Keratinocyte (primary cell): ENCODE measurements around the gene CACNA1F. TPM values are rescaled to one million over a fixed set of nuclear protein-coding genes. Genes with fewer than 3 reads are reported as not detected.
"Not testable (repeated sequence)": the region's sequence is repeated elsewhere in the genome, so short reads cannot be mapped to it uniquely, and the experiment has no call there.

Source experiments
- DNase-seq: peaks from one replicate; pipeline ENCODE4 v3.0.0-alpha.2; 2011; ENCODE audit warnings: low read depth, missing footprints, low spot score
- FAIRE-seq: peaks from 2 replicates; lab custom pipeline; 2011; peaks lifted over from hg19 to GRCh38; lab: Jason Lieb, UNC
- H2AFZ ChIP-seq: 2 replicates; pipeline ENCODE4 v1.6.0; 2012; ENCODE audit warnings: low read length, control low read depth, inconsistent platforms; ENCODE audit not compliant: control insufficient read depth
- H3K27ac ChIP-seq: 2 replicates; pipeline ENCODE4 v1.5.1; 2011; ENCODE audit warnings: low read length; ENCODE audit not compliant: control insufficient read depth, insufficient read depth
- H3K27me3 ChIP-seq: 3 replicates; pipeline ENCODE4 v1.6.0; 2011; ENCODE audit warnings: low read length; ENCODE audit not compliant: control insufficient read depth, insufficient read depth; ENCODE audit errors: extremely low read depth
- H3K36me3 ChIP-seq, 2 experiments: 2 replicates in 1 of 2; 3 replicates in 1 of 2; pipeline ENCODE4 v1.5.1; 2011; ENCODE audit warnings: low read length in 2 of 2, mild to moderate bottlenecking in 1 of 2; ENCODE audit not compliant: control insufficient read depth in 2 of 2, insufficient read depth in 2 of 2; ENCODE audit errors: extremely low read depth in 1 of 2
- H3K4me1 ChIP-seq: 3 replicates; pipeline ENCODE4 v1.5.1; 2011; ENCODE audit warnings: low read length; ENCODE audit not compliant: control insufficient read depth, insufficient read depth; ENCODE audit errors: extremely low read depth
- H3K4me2 ChIP-seq: 3 replicates; pipeline ENCODE4 v1.6.0; 2011; ENCODE audit warnings: low read depth, low read length; ENCODE audit not compliant: control insufficient read depth, insufficient read depth; ENCODE audit errors: extremely low read depth
- H3K4me3 ChIP-seq, 3 experiments: fragments of 200-600 bp in 1 of 3; sonication (generic) in 1 of 3; 2 replicates in 2 of 3; 3 replicates in 1 of 3; pipeline ENCODE4 v1.5.1; 2011 to 2016; ENCODE audit warnings: low read length in 3 of 3, mild to moderate bottlenecking in 3 of 3, control low read depth in 2 of 3, inconsistent platforms in 1 of 3, low read depth in 1 of 3, mixed read lengths in 1 of 3, mixed run types in 1 of 3, moderate library complexity in 1 of 3; ENCODE audit not compliant: control insufficient read depth in 2 of 3, insufficient read depth in 2 of 3; ENCODE audit errors: extremely low read depth in 1 of 3
- H3K79me2 ChIP-seq: 2 replicates; pipeline ENCODE4 v1.6.0; 2012; ENCODE audit warnings: low read length; ENCODE audit not compliant: control insufficient read depth, insufficient read depth
- H3K9ac ChIP-seq: 3 replicates; pipeline ENCODE4 v1.6.0; 2011; ENCODE audit warnings: low read length; ENCODE audit not compliant: control insufficient read depth, insufficient read depth; ENCODE audit errors: extremely low read depth
- H3K9me1 ChIP-seq: 3 replicates; pipeline ENCODE4 v1.6.0; 2011; ENCODE audit warnings: low read length; ENCODE audit not compliant: control insufficient read depth, insufficient read depth; ENCODE audit errors: extremely low read depth
- H3K9me3 ChIP-seq: 2 replicates; pipeline ENCODE4 v1.5.1; 2012; ENCODE audit warnings: low read depth, low read length; ENCODE audit not compliant: control insufficient read depth
- H4K20me1 ChIP-seq: 3 replicates; pipeline ENCODE4 v1.6.0; 2011; ENCODE audit warnings: low read length; ENCODE audit not compliant: control insufficient read depth, insufficient read depth; ENCODE audit errors: extremely low read depth
- CTCF ChIP-seq, 3 experiments: IDR thresholded peaks in 1 of 3; conservative IDR thresholded peaks in 1 of 3; optimal IDR thresholded peaks in 1 of 3; 2 replicates in 2 of 3; 3 replicates in 1 of 3; pipeline versions ENCODE3 to v1.5.1; 2011; ENCODE audit warnings: low read length in 3 of 3, mild to moderate bottlenecking in 3 of 3, moderate library complexity in 2 of 3, control low read depth in 1 of 3, inconsistent platforms in 1 of 3; ENCODE audit not compliant: insufficient read depth in 2 of 3; ENCODE audit errors: extremely low read depth in 1 of 3
- EZH2 ChIP-seq: IDR thresholded peaks from one replicate; pipeline ENCODE4 v1.6.1; 2012; ENCODE audit warnings: inconsistent platforms, mild to moderate bottlenecking, low read length, moderate library complexity
- dilution Hi-C: fragments of 300-500 bp; cut with MboI; formaldehyde crosslinking; loops from one replicate; pipeline ENCODE4 v1.7.0; 2020; ENCODE audit warnings: low sequenced_read_pairs; ENCODE audit not compliant: extremely low pct_ligation_motif_present
- polyA plus RNA-seq, 5 experiments: library from polyadenylated mRNA; depleted of rRNA in 3 of 5; stranded (reverse) in 3 of 5; stranded (forward) in 1 of 5; unstranded in 1 of 5; fragments of >200 nt; gene quantifications; 1 replicate in 1 of 5; 2 replicates in 3 of 5; 3 replicates in 1 of 5; pipeline versions ENCODE4 v1.2.1 to v1.2.3, GENCODE V29; 2011 to 2012; ENCODE audit warnings: missing spikeins in 2 of 5, low read depth in 1 of 5, low replicate concordance in 1 of 5

The CACNA1F gene
- polyA plus RNA-seq, 1 donor (not counting 4 experiments of a cell fraction or from before 2014, with no cell fraction given) = not detected

- H2AFZ ChIP-seq = no peak overlapping the region
- no peak overlapping the region for H3K4me3 ChIP-seq
- H3K79me2 ChIP-seq = peaks cover 12% of the 10 kb centered on the region
- TF ChIP-seq CTCF (optimal IDR thresholded peaks at IDR 0.05 in 1 of 3, IDR thresholded peaks at IDR 0.05 in 1 of 3, conservative IDR thresholded peaks at IDR 0.05 in 1 of 3; ENCODE audit: extremely low read depth in 1 of 3, insufficient read depth in 2 of 3, low read length in 3 of 3) (no peak), EZH2 (no peak)
- no peaks in the 10 kb centered on the region for H3K9me1 ChIP-seq
- dilution Hi-C loops = no loop called here
- peaks cover 36% of the 10 kb centered on the region for H3K4me1 ChIP-seq
- H4K20me1 ChIP-seq = peaks cover 6% of the 10 kb centered on the region
- H3K36me3 ChIP-seq = no peaks in the 10 kb centered on the region
- no peak for DNase-seq
- H3K27ac ChIP-seq = no peak overlapping the region
- peak overlapping the region; percentile 41 for H3K4me2 ChIP-seq
- no peaks in the 10 kb centered on the region for H3K27me3 ChIP-seq
- no peaks in the 10 kb centered on the region for H3K9me3 ChIP-seq
- no peak overlapping the region for H3K9ac ChIP-seq
- no peak for FAIRE-seq
Observed at GRCh38 chrX:49175435-49176274, 57.5 kb downstream of the CACNA1F start.

GRCh38 chrX:49174723-49175122, 58.4 kb downstream of the CACNA1F start:
- FAIRE-seq = no peak
- Histone ChIP-seq H3K4me3 (no peak overlapping the region), H3K9ac (no peak overlapping the region), H3K36me3 (no peaks in the 10 kb centered on the region), H3K9me1 (no peaks in the 10 kb centered on the region), H3K27me3 (no peaks in the 10 kb centered on the region), H4K20me1 (peaks cover 6% of the 10 kb centered on the region), H3K9me3 (no peaks in the 10 kb centered on the region), H2AFZ (no peak overlapping the region), H3K27ac (no peak overlapping the region), H3K79me2 (peaks cover 12% of the 10 kb centered on the region), H3K4me2 (no peak overlapping the region), H3K4me1 (peaks cover 36% of the 10 kb centered on the region)
- TF ChIP-seq CTCF (optimal IDR thresholded peaks at IDR 0.05 in 1 of 3, IDR thresholded peaks at IDR 0.05 in 1 of 3, conservative IDR thresholded peaks at IDR 0.05 in 1 of 3; ENCODE audit: extremely low read depth in 1 of 3, insufficient read depth in 2 of 3, low read length in 3 of 3) (no peak), EZH2 (no peak)
- dilution Hi-C loops = no loop called here
- DNase-seq = no peak

GRCh38 chrX:49173544-49173943, 59.6 kb downstream of the CACNA1F start:
- DNase-seq, H3K9me3 ChIP-seq, FAIRE-seq, H2AFZ ChIP-seq, H4K20me1 ChIP-seq, H3K27ac ChIP-seq, H3K36me3 ChIP-seq, dilution Hi-C loops, H3K9me1 ChIP-seq, H3K27me3 ChIP-seq: not testable (repeated sequence)
- Histone ChIP-seq H3K9ac (peak overlapping the region; percentile 89), H3K79me2 (peaks cover 12% of the 10 kb centered on the region), H3K4me3 (peak overlapping the region; percentile 67 to 76 (median 73)), H3K4me2 (peak overlapping the region; percentile 68), H3K4me1 (peaks cover 36% of the 10 kb centered on the region)
